HEK293 (cell line): Measurements from ENCODE around the gene STAT5B.

Experiments
- CTCF ChIA-PET: fragments of 350-600 bp; formaldehyde crosslinking; extraction: SDS; loops from one replicate; lab custom pipeline; 2021; ENCODE audit warnings: antibody characterized with exemption; lab: Yijun Ruan, JAX
- POLR2A ChIA-PET: fragments of 300-600 bp; formaldehyde crosslinking; extraction: SDS; loops from one replicate; lab custom pipeline; 2020; ENCODE audit warnings: antibody characterized with exemption, inconsistent platforms; lab: Yijun Ruan, JAX
- H3K27ac ChIP-seq: fragments of 200-500 bp; sonication (Bioruptor generic); 2 replicates; pipeline ENCODE4 v1.5.1; 2014; ENCODE audit warnings: low read depth, low read length, control low read depth, inconsistent platforms; ENCODE audit errors: extremely low read depth
- H3K36me3 ChIP-seq, 2 experiments: fragments of 200-500 bp in 1 of 2; sonication (Bioruptor generic) in 1 of 2; 1 replicate in 1 of 2; 2 replicates in 1 of 2; pipeline ENCODE4 v1.5.1; 2014 to 2017; ENCODE audit warnings: inconsistent platforms in 2 of 2, low read length in 2 of 2; ENCODE audit not compliant: control insufficient read depth in 2 of 2, insufficient read depth in 1 of 2
- H3K4me1 ChIP-seq: fragments of 200-500 bp; sonication (Bioruptor generic); 2 replicates; pipeline ENCODE4 v1.5.1; 2014; ENCODE audit warnings: mild to moderate bottlenecking, low read length, inconsistent platforms; ENCODE audit not compliant: control insufficient read depth, insufficient read depth
- H3K4me3 ChIP-seq: 2 replicates; pipeline ENCODE4 v1.5.1; 2011; ENCODE audit warnings: low read depth, mild to moderate bottlenecking, control low read depth, low read length, moderate library complexity
- H3K9me3 ChIP-seq: fragments of 200-500 bp; sonication (Bioruptor generic); 2 replicates; pipeline ENCODE4 v1.5.1; 2014; ENCODE audit warnings: low read depth, low read length, inconsistent platforms; ENCODE audit not compliant: control insufficient read depth, insufficient read depth
- BCL11B ChIP-seq: fragments of 450-650 bp; formaldehyde crosslinking; IDR thresholded peaks from 2 replicates; pipeline ENCODE4 v1.5.1; 2016; ENCODE audit warnings: low read depth, missing biosample characterization, missing genetic modification characterization
- CTCF ChIP-seq: fragments of 450-650 bp; formaldehyde crosslinking; IDR thresholded peaks from 2 replicates; pipeline ENCODE4 v1.5.1; 2016; ENCODE audit warnings: missing biosample characterization, missing genetic modification characterization
- MEIS1 ChIP-seq: sonication (generic); formaldehyde crosslinking; IDR thresholded peaks from 2 replicates; pipeline ENCODE4 v1.8.1; 2022; ENCODE audit warnings: missing genetic modification reagents, mild to moderate bottlenecking, borderline replicate concordance
- MZF1 ChIP-seq: fragments of 450-650 bp; formaldehyde crosslinking; IDR thresholded peaks from 2 replicates; pipeline ENCODE4 v1.5.1; 2017; ENCODE audit warnings: missing biosample characterization, missing genetic modification characterization, borderline replicate concordance
- SALL2 ChIP-seq: fragments of 450-650 bp; formaldehyde crosslinking; IDR thresholded peaks from 2 replicates; pipeline ENCODE4 v1.5.0; 2017; ENCODE audit warnings: missing biosample characterization, mild to moderate bottlenecking, missing genetic modification characterization, borderline replicate concordance
- WT1 ChIP-seq: fragments of 450-650 bp; formaldehyde crosslinking; IDR thresholded peaks from 2 replicates; pipeline ENCODE4 v1.5.1; 2016; ENCODE audit warnings: missing biosample characterization, missing genetic modification characterization
- ZBTB17 ChIP-seq: fragments of 450-650 bp; formaldehyde crosslinking; IDR thresholded peaks from 2 replicates; pipeline ENCODE4 v1.5.1; 2016; ENCODE audit warnings: missing biosample characterization, missing genetic modification characterization
- ZNF132 ChIP-seq: fragments of 450-650 bp; formaldehyde crosslinking; IDR thresholded peaks from 2 replicates; pipeline ENCODE4 v1.5.1; 2017; ENCODE audit warnings: missing biosample characterization, missing genetic modification characterization, borderline replicate concordance
- ZNF2 ChIP-seq: fragments of 450-650 bp; formaldehyde crosslinking; IDR thresholded peaks from 2 replicates; pipeline ENCODE4 v1.5.1; 2016; ENCODE audit warnings: missing biosample characterization, missing genetic modification characterization
- ZNF23 ChIP-seq: fragments of 450-650 bp; formaldehyde crosslinking; IDR thresholded peaks from 2 replicates; pipeline ENCODE4 v1.5.1; 2016; ENCODE audit warnings: missing biosample characterization, missing genetic modification characterization, borderline replicate concordance
- ZNF280C ChIP-seq: fragments of 450-650 bp; formaldehyde crosslinking; IDR thresholded peaks from 2 replicates; pipeline ENCODE4 v1.5.1; 2016; ENCODE audit warnings: missing biosample characterization, missing genetic modification characterization
- ZNF341 ChIP-seq: fragments of 450-650 bp; formaldehyde crosslinking; IDR thresholded peaks from 2 replicates; pipeline ENCODE4; 2016; ENCODE audit warnings: low read depth, missing biosample characterization, missing genetic modification characterization
- ZNF350 ChIP-seq: fragments of 450-650 bp; formaldehyde crosslinking; IDR thresholded peaks from 2 replicates; pipeline ENCODE4 v1.5.0; 2017; ENCODE audit warnings: missing biosample characterization, mild to moderate bottlenecking, missing genetic modification characterization
- ZNF394 ChIP-seq: fragments of 450-650 bp; formaldehyde crosslinking; IDR thresholded peaks from 2 replicates; pipeline ENCODE4 v1.5.1; 2016; ENCODE audit warnings: missing biosample characterization, missing genetic modification characterization, mild to moderate bottlenecking, moderate library complexity, borderline replicate concordance
- ZNF549 ChIP-seq: fragments of 450-650 bp; IDR thresholded peaks from 2 replicates; pipeline ENCODE4 v1.5.1; 2018; ENCODE audit warnings: missing biosample characterization, missing genetic modification characterization, mild to moderate bottlenecking, inconsistent platforms, moderate library complexity
- ZNF660 ChIP-seq: fragments of 450-650 bp; IDR thresholded peaks from 2 replicates; pipeline ENCODE4 v1.5.1; 2018; ENCODE audit warnings: missing biosample characterization, mild to moderate bottlenecking, missing genetic modification characterization
- ZNF76 ChIP-seq: fragments of 450-650 bp; formaldehyde crosslinking; IDR thresholded peaks from 2 replicates; pipeline ENCODE4; 2016; ENCODE audit warnings: low read depth, missing biosample characterization, missing genetic modification characterization, borderline replicate concordance
- ZNF785 ChIP-seq: fragments of 450-650 bp; formaldehyde crosslinking; IDR thresholded peaks from 2 replicates; pipeline ENCODE4 v1.5.1; 2016; ENCODE audit warnings: missing biosample characterization, missing genetic modification characterization
- ZNF830 ChIP-seq: fragments of 450-650 bp; IDR thresholded peaks from 2 replicates; pipeline ENCODE4 v1.5.0; 2018; ENCODE audit warnings: missing biosample characterization, missing genetic modification characterization, low read depth, mild to moderate bottlenecking, moderate library complexity
- TF ChIP-seq, protein P1 (sequence below): fragments of 450-650 bp; formaldehyde crosslinking; IDR thresholded peaks from 2 replicates; pipeline ENCODE4 v1.5.1; 2016; ENCODE audit warnings: missing biosample characterization, missing genetic modification characterization
- TF ChIP-seq, protein P2 (sequence below): fragments of 450-650 bp; formaldehyde crosslinking; IDR thresholded peaks from 2 replicates; pipeline ENCODE4 v1.5.1; 2016; ENCODE audit warnings: missing biosample characterization, missing genetic modification characterization
- TF ChIP-seq, protein P3 (sequence below): fragments of 450-650 bp; formaldehyde crosslinking; IDR thresholded peaks from 2 replicates; pipeline ENCODE4 v1.5.1; 2016; ENCODE audit warnings: missing biosample characterization, missing genetic modification characterization
- TF ChIP-seq, protein P4 (sequence below): fragments of 450-650 bp; IDR thresholded peaks from 2 replicates; pipeline ENCODE4 v1.5.1; 2018; ENCODE audit warnings: missing biosample characterization, missing genetic modification characterization

STAT5B gene

DNA sequence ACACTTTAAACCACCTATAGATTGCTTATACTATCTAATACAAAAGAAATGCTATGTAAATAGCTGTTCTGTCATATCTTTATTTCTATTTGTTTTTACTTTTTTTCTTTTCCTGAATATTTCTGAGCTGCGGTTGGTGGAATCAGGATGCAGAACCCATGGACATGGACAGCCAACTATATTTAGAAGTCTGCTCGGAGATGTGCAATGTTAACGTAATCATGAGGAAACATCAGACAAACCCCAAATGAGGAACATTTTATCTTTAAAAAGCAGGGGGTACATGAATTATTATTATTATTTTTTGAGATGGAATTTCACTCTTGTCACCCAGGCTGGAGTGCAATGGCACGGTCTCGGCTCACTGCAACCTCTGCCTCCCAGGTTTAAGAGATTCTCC is 50.5 kb downstream of the STAT5B start:
- H3K4me1 ChIP-seq, result peaks cover 2% of the 10 kb centered on the region; the same call in 1 of the 2 replicates
- no peak overlapping the region for H3K4me3 ChIP-seq
- H3K36me3 ChIP-seq, result peaks cover 12 to 27% of the 10 kb centered on the region in 2 experiments; a peak in 2 of 3 replicates
- TF ChIP-seq CTCF (tag by site-specific recombination) (no peak), ZNF76 (no peak), ZNF830 (tag by site-specific recombination) (no peak), BCL11B (no peak), ZNF549 (tag by site-specific recombination) (no peak), ZNF660 (no peak), MEIS1 (CRISPR knock-in tag) (no peak), ZNF280C (no peak), ZNF394 (no peak), ZBTB17 (tag by site-specific recombination) (no peak), ZNF23 (tag by site-specific recombination) (no peak), WT1 (no peak)
- TF ChIP-seq, protein P1, sequence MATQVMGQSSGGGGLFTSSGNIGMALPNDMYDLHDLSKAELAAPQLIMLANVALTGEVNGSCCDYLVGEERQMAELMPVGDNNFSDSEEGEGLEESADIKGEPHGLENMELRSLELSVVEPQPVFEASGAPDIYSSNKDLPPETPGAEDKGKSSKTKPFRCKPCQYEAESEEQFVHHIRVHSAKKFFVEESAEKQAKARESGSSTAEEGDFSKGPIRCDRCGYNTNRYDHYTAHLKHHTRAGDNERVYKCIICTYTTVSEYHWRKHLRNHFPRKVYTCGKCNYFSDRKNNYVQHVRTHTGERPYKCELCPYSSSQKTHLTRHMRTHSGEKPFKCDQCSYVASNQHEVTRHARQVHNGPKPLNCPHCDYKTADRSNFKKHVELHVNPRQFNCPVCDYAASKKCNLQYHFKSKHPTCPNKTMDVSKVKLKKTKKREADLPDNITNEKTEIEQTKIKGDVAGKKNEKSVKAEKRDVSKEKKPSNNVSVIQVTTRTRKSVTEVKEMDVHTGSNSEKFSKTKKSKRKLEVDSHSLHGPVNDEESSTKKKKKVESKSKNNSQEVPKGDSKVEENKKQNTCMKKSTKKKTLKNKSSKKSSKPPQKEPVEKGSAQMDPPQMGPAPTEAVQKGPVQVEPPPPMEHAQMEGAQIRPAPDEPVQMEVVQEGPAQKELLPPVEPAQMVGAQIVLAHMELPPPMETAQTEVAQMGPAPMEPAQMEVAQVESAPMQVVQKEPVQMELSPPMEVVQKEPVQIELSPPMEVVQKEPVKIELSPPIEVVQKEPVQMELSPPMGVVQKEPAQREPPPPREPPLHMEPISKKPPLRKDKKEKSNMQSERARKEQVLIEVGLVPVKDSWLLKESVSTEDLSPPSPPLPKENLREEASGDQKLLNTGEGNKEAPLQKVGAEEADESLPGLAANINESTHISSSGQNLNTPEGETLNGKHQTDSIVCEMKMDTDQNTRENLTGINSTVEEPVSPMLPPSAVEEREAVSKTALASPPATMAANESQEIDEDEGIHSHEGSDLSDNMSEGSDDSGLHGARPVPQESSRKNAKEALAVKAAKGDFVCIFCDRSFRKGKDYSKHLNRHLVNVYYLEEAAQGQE (tag by site-specific recombination), result no peak
- CTCF ChIA-PET, result no interaction called here
- POLR2A ChIA-PET, result no interaction called here
- H3K27ac ChIP-seq, result no peak overlapping the region
- H3K9me3 ChIP-seq, result no peaks in the 10 kb centered on the region

DNA sequence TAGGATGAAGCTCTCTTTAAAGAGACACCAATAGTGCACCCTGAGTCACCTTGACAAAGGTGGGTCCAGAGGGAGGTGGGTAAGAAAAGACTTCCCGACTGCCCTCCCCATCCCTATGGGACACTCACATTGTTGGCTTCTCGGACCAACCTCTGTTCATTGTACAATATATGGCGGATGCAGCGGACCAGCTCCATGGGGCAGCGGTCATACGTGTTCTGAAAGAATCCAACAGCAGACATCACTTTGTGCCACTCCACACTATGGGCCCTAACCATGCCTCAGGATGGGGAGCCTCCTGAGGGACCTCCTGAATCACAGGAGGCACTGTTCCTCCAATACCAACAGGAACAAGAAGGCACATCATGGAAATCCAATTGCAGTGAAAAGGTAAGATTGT is 51.5 kb downstream of the STAT5B start:
- POLR2A ChIA-PET, result no interaction called here
- H3K36me3 ChIP-seq, result peaks cover 12 to 27% of the 10 kb centered on the region in 2 experiments; a peak in 2 of 3 replicates
- H3K4me1 ChIP-seq, result peaks cover 2% of the 10 kb centered on the region; the same call in 1 of the 2 replicates
- no peak overlapping the region for H3K4me3 ChIP-seq
- no peaks in the 10 kb centered on the region for H3K9me3 ChIP-seq
- H3K27ac ChIP-seq, result no peak overlapping the region
- CTCF ChIA-PET, result interaction anchor here (0.5 to 3.2 kb wide), 2 partner anchors 89 to 97 kb away, joined by 3 to 26 read pairs; no protein-coding TSS in a partner anchor
- no peak for TF ChIP-seq ZNF2 (tag by site-specific recombination)
- TF ChIP-seq ZNF341 (tag by site-specific recombination), result no peak
- TF ChIP-seq, protein P2, sequence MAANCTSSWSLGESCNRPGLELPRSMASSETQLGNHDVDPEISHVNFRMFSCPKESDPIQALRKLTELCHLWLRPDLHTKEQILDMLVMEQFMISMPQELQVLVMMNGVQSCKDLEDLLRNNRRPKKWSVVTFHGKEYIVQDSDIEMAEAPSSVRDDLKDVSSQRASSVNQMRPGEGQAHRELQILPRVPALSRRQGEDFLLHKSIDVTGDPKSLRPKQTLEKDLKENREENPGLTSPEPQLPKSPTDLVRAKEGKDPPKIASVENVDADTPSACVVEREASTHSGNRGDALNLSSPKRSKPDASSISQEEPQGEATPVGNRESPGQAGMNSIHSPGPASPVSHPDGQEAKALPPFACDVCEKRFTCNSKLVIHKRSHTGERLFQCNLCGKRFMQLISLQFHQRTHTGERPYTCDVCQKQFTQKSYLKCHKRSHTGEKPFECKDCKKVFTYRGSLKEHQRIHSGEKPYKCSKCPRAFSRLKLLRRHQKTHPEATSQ (tag by site-specific recombination), result no peak
- no peak for TF ChIP-seq ZNF132 (tag by site-specific recombination)
- TF ChIP-seq, protein P3, sequence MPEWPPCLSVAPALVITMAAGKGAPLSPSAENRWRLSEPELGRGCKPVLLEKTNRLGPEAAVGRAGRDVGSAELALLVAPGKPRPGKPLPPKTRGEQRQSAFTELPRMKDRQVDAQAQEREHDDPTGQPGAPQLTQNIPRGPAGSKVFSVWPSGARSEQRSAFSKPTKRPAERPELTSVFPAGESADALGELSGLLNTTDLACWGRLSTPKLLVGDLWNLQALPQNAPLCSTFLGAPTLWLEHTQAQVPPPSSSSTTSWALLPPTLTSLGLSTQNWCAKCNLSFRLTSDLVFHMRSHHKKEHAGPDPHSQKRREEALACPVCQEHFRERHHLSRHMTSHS (tag by site-specific recombination), result no peak
- TF ChIP-seq SALL2 (tag by site-specific recombination), result no peak
- TF ChIP-seq, protein P4, sequence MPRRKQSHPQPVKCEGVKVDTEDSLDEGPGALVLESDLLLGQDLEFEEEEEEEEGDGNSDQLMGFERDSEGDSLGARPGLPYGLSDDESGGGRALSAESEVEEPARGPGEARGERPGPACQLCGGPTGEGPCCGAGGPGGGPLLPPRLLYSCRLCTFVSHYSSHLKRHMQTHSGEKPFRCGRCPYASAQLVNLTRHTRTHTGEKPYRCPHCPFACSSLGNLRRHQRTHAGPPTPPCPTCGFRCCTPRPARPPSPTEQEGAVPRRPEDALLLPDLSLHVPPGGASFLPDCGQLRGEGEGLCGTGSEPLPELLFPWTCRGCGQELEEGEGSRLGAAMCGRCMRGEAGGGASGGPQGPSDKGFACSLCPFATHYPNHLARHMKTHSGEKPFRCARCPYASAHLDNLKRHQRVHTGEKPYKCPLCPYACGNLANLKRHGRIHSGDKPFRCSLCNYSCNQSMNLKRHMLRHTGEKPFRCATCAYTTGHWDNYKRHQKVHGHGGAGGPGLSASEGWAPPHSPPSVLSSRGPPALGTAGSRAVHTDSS (tag by site-specific recombination), result no peak
- no peak for TF ChIP-seq ZNF350 (tag by site-specific recombination)
- TF ChIP-seq ZNF785 (tag by site-specific recombination), result no peak
- no peak for TF ChIP-seq MZF1 (tag by site-specific recombination)
